NCI-H2029 treated with DMSO at 0.1 percent for 48 hours (cell line): Measurements from ENCODE around the gene CTNNA1.
"Not testable (repeated sequence)": the region's sequence is repeated elsewhere in the genome, so short reads cannot be mapped to it uniquely, and the experiment has no call there.

Experiments used
- DNase-seq: peaks from one replicate; lab custom pipeline; 2025; lab: John Stamatoyannopoulos, UW

CTNNA1 gene

GRCh38 chr5:138900281-138900965 is 147.2 kb downstream of the CTNNA1 start:
- DNase-seq: no peak

DNA sequence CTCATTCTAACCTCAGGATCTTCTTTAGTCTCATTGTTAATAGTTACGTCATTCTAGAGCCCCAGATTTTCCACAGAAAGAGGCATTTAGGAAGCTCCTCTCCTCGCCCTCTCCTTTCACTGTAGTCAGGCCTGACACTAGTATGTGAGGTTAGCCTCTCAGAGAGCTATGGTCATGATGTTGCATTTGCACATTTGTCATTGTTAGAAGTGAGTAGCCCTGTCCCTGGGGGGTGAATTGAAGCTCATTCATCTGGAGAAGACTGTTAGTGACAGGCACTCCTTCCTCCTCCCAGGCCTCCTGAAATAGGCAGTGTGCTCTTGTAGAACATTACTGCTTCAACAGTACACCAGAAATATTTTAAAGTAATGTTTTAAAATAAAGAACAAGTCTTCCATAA is 148.5 kb downstream of the CTNNA1 start:
- no peak for DNase-seq

- DNase-seq: no peak
Measured at GRCh38 chr5:138903130-138903775, 150.0 kb downstream of the CTNNA1 start.

DNA sequence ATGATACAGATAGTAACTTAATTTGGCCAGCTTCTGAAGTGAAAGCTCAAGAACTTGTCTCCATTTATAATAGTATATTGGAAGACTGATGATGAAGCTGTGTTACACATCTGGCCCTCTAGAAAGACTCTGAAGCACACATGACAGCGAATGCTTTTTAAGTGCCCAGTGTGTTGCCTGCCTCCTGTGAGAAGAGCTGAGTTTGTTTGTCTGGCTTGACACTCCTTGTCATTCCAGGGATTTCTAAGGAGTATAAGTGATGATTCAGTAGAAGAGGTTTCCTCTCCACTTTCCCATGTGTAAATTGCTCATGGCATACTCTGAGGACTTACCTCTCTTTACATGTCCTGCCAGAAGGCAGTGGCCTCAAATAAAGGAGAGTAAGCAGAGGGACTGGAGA is 152.3 kb downstream of the CTNNA1 start:
- DNase-seq: no peak

- no peak for DNase-seq
Measured at GRCh38 chr5:138909734-138910133, 156.5 kb downstream of the CTNNA1 start.

- DNase-seq: no peak
Measured at GRCh38 chr5:138910546-138911185, 157.4 kb downstream of the CTNNA1 start.

DNA sequence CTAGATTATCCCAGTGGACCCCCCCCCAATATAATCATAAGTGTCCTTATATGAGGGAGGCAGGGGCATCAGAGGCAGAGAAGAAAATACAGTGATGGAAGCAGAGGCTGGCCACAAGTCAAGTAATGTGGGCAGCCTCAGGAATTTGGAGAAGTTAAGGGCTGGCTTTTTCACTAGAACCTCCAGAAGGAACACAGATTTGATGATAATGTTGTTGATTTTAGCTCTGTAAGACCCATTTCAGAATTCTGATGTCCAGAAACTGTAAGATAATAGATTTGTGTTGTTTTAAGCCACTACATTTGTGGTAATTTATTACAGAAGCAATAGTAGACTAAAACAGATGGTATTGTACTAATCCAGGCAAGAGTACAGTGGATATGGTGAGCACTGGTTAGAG is 158.2 kb downstream of the CTNNA1 start:
- no peak for DNase-seq

GRCh38 chr5:138912093-138912492 is 158.9 kb downstream of the CTNNA1 start:
- DNase-seq: no peak

DNA sequence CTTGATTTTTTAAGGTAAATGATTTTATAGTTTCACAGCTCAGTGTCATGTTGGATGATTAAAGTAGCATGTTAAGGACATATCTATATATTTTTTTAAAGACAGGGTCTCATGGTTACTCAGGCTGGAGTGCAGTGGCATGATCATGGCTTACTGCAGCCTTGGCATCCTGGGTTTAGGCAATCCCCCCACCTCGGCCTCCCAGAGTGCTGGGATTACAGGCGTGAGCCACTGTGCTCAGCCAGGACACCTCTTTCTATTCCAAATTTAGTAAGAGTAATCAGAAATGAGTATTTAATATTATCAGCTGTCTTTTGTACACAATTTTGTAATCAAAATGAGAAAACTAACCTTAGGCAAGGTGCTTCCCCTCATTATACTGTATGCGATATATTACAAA is 160.5 kb downstream of the CTNNA1 start:
- DNase-seq: no peak

DNA sequence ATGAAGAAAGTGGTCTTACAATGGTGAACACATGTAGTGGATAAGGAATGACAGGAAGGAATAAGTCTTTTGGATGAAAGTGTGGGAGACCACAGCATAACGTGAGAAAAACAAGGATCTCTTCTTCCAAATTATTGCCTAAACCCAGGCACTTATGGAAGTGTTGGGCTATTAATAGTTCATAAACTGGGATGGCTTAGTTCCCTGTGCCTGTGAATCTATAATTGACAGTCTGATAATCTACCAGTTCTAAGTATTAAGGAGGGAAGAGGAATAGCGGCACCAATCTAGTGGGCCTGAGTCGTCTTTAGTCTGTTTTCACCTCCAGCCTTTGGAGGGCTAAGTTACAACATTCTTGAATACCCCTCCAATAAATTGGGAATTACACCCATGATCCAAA is 161.1 kb downstream of the CTNNA1 start:
- DNase-seq: no peak

GRCh38 chr5:138918686-138919085 is 165.5 kb downstream of the CTNNA1 start:
- DNase-seq: no peak

- no peak for DNase-seq
Measured at GRCh38 chr5:138920181-138920580, 167.0 kb downstream of the CTNNA1 start.

GRCh38 chr5:138921362-138921761 is 168.1 kb downstream of the CTNNA1 start:
- not testable (repeated sequence) for DNase-seq

DNA sequence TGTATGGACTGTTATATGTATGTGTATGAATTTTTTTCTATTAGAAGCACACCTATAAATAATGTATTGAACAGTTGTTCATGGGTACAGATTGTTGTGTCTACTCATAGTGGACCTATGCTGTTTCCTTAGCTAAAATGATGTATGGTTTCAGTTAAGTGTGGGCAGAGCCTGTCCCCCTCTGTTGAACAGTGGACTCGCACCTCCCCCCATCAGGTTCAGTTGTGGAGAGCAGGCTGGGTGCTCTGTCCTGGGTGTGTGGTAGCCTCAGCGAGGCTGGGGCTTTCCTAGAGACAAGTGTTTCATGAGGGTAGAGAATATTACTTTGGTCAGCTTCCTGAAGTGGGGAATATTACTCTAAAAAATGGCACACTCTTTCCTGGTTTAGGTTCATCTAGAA is 169.3 kb downstream of the CTNNA1 start:
- DNase-seq: no peak

- DNase-seq: no peak
Measured at GRCh38 chr5:138925090-138925635, 171.9 kb downstream of the CTNNA1 start.

DNA sequence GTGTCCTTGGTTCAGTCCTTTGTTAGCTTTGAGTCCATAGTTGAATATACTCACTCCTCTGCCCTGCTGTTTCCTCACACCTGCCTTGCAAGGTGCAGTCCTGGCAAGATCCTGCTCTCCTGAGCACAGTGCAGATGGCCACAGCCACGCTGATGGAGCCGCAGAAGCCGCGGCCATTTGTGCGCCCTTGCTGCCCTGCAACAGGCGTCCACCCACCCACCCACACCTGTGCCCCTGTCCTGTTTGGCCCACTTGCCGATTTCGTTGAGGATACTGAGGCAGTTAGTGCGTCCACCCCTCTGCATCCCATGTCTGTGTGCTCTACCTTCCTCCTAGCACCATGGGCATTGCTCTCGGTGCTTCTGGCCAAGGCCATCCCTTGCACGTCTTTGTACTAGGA is 173.0 kb downstream of the CTNNA1 start:
- no peak for DNase-seq

DNA sequence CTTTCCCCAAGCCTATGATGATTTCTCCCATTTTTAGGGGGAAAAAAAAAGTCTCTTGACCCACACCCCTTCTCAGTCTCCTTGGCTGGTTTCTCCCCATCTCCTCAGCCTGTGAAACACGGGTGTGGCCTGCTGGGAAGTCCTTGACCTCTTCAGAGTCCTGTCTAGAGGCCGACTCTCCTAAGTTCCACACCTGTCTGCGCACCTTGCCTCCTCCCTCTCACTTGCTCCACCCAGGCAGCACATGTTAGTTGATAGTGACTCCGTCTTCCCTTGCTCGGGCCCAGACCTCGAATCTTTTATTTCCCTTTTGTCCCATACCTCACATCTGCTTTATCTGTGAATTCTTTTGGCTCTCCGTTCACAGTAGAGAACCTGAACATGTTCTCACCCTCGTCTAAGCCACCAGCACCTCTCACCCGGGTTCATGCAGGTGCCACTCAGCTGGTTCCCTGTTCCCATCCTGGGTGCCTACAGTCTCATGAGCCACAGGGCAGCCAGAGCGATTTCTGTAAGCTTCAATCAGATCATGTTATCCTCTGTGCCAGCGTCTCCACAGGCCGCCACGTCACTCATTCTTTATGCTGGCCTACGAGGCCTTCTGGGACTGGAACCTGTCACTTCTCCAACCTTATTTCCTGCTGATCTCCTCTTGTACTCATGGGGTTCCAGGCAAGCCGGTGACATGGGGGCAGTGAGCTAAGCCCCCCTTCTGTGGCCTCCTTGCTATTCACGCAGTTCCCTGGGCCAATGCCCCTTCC is 173.6 kb downstream of the CTNNA1 start:
- no peak for DNase-seq

- no peak for DNase-seq
Measured at GRCh38 chr5:138927544-138927943, 174.3 kb downstream of the CTNNA1 start.

- no peak for DNase-seq
Measured at GRCh38 chr5:138927979-138928378, 174.8 kb downstream of the CTNNA1 start.

- DNase-seq: no peak
Measured at GRCh38 chr5:138929571-138929955, 176.3 kb downstream of the CTNNA1 start.

- DNase-seq: no peak
Measured at GRCh38 chr5:138930371-138931097, 177.3 kb downstream of the CTNNA1 start.
